Right hindlimb (tissue), 1 donor: ENCODE results near the gene CNGA1.
"Not testable (repeated sequence)": the region's sequence is repeated elsewhere in the genome, so short reads cannot be mapped to it uniquely, and the experiment has no call there.

ENCODE experiments used
- DNase-seq: peaks from one replicate; pipeline ENCODE4 v3.0.0-alpha.2; 2018

The CNGA1 gene

GRCh38 chr4:48028696-48029095 is 12.2 kb upstream of the CNGA1 start:
- DNase-seq = no peak

DNA sequence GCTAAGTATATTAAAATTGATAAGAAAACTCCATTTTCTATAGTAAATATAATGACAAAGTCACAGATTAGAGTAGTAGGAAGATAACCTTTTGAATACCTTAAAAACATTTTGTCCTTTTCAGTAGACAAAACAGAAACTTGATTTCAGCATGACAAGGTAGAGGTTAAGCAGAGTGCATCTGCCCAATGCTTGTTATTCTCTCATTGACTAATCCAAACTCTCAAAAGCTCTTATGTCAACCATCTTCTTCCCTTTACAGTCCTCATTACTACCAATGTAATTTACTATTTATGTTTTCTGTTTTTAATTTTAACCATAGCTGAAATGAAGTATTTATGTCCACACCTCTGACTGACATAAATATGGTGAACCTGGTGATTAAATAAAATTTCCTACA is 11.2 kb upstream of the CNGA1 start:
- no peak for DNase-seq

- DNase-seq = peak; percentile 62
Measured at GRCh38 chr4:48025005-48025404, 8.5 kb upstream of the CNGA1 start.

DNA sequence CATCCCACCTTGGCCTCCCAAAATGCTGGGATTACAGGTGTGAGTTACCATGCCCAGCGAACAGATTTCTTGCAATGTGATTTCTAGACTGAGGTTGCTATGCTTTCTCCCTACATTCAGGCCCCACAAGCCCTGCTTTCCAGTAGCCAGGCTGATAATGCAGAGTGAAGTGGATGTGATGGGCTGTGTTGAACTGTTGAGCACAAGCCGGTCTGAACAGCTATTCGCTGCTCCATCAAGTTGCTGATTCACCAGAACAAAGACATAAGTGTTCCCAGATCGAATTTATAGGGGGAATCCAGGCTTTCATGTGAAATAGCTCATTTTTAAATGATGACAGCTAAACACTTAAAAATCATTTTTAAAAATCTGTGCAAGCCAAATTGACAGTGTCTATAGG is 8.0 kb upstream of the CNGA1 start:
- DNase-seq = no peak

DNA sequence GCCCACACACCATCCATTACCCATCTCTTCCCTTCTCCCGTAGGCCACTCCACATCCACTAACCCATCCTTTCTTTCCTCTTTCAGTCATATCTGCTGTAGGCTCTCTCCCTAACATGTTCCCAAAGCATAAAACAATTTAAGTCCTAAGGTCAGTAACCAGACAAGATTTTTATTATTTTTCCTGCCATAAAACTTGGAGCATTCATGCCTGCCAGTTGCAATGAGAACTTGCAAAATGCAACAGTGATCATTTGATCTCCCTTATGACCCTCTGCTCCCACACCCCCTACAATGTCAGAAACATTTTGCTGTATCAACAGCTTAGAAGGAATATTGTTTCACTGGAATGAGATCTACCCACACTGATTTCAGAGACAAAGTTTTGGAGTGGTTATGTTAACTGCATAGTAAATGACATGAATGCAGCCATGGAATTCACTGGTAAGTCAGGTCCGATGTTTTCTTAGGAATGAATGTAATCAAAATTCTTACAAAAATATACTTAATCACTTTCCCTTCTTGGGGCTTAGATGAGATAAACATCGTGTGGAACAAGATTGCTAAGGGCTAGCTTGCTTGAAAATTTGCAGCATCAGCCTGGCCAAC is 5.8 kb upstream of the CNGA1 start:
- DNase-seq = no peak

- DNase-seq = no peak
Measured at GRCh38 chr4:48021100-48021499, 4.6 kb upstream of the CNGA1 start.

GRCh38 chr4:48018112-48018511 is 1.6 kb upstream of the CNGA1 start:
- DNase-seq = no peak

GRCh38 chr4:48017108-48017571 is 659 bp upstream of the CNGA1 start:
- peak; percentile 41 for DNase-seq

GRCh38 chr4:48015678-48016077 is 803 bp downstream of the CNGA1 start:
- no peak for DNase-seq

GRCh38 chr4:48015216-48015615 is 1.3 kb downstream of the CNGA1 start:
- no peak for DNase-seq

- no peak for DNase-seq
Measured at GRCh38 chr4:48012824-48013223, 3.7 kb downstream of the CNGA1 start.

DNA sequence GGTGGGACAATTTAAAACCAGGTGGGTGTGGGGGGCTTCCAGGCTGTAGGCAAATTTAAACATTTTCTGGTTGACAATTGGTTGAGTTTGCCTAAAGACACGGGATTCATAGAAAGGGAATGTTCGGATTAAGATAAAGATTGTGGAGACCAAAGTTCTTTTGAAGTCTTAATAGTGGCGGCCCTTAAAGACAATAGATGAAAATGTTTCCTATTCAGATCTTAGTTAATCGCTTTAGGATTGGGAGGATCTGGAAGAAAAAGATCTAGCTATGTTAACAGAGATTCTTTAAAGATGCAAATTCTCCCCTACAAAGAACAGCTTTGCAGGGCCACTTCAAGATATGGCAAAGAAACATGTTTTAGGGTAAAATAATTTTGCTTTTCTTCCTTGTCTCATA is 4.8 kb downstream of the CNGA1 start:
- no peak for DNase-seq

DNA sequence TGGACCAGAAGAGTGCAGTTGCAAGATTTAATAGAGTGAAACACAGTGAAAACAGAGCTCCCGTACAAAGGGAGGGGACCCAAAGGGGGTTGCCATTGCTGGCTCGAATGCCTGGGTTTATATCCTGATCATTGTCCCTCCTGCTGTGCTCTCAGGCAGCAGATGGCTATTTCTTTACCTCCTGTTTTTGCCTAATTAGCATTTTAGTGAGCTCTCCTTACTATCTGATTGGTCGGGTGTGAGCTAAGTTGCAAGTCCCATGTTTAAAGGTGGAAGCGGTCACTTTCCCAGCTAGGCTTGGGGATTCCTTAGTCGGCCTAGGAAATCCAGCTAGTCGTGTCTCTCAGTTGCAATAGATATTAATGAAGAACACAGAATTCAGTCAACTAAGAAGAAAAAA is 5.6 kb downstream of the CNGA1 start:
- DNase-seq = not testable (repeated sequence)

- no peak for DNase-seq
Measured at GRCh38 chr4:48008021-48008596, 8.4 kb downstream of the CNGA1 start.

- DNase-seq = no peak
Measured at GRCh38 chr4:48005781-48006180, 10.7 kb downstream of the CNGA1 start.

- not testable (repeated sequence) for DNase-seq
Measured at GRCh38 chr4:48003568-48003967, 12.9 kb downstream of the CNGA1 start.

GRCh38 chr4:48002267-48002666 is 14.2 kb downstream of the CNGA1 start:
- DNase-seq = no peak

DNA sequence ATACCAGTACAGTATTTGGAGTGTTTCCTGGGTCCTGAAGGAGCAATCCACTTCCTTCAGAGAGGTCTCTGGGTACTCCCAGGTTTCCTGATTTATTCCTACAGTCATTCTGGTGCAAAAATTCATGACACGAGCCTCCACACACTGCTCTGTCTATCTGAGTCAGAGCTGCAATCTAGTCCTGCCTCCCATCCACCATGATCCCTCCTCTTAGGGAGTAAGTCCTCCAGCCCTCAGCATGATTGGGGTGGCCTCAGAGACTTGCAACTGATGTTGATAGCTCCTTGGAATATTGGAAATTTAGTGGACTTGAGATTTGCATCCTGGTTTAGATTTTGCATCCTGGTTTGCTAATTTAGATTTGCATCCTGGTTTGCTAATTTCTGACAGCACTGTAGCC is 20.5 kb downstream of the CNGA1 start:
- DNase-seq = no peak

DNA sequence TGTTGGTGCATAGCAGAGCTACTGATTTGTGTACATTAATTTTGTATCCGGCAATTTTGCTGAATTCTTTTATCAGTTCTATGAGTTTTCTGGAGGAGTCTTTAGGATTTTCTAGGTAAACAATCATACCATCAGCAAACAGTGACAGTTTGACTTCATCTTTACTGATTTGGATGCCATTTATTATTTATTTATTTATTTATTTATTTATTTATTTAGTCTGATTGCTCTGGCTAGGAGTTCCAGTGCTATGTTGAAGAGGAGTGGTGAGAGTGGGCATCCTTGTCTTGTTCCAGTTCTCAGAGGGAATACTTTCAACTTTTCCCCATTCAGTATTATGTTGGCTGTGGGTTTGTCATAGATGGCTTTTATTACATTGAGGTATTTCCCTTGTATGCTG is 24.0 kb downstream of the CNGA1 start:
- DNase-seq = not testable (repeated sequence)

GRCh38 chr4:47990145-47990544 is 26.3 kb downstream of the CNGA1 start:
- DNase-seq = no peak

GRCh38 chr4:47974566-47974965 is 41.9 kb downstream of the CNGA1 start:
- DNase-seq = no peak

DNA sequence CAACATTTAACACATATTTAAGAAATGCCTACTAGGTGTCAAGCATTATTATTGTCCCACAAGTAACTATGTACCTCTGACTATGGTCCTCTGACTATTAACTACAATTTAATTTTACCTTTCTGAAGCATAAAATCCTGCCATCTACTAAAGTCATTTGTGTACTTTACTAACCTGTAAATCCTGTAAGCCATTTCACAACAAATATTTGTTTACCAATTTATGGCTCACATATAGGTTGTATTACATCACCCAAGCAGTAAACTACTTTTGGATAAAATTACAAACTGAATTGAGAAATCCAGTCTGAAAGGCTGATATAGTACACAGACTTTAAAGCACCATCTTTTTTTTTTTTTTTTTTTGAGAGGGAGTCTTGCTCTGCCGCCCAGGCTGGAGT is 43.8 kb downstream of the CNGA1 start:
- DNase-seq = no peak

DNA sequence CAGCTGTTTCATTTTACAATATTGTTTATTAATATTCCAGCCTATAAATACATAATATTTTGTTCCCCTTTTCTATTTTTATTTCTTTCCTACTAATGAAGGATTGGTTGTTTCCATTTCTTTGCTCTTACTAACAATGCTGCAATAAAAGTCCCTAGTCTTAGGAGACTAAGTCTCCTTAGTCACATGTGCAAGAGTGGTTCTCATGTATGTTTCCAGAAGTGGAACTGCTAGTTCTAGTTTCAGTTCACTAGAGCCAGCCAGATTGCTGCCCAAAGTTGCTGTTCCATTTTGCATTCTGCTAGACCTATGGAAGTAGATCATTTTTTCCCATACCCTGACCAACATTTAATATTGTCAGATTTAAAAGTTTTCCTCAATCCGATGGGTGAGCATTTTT is 44.3 kb downstream of the CNGA1 start:
- DNase-seq = no peak

GRCh38 chr4:47968847-47969246 is 47.6 kb downstream of the CNGA1 start:
- no peak for DNase-seq

DNA sequence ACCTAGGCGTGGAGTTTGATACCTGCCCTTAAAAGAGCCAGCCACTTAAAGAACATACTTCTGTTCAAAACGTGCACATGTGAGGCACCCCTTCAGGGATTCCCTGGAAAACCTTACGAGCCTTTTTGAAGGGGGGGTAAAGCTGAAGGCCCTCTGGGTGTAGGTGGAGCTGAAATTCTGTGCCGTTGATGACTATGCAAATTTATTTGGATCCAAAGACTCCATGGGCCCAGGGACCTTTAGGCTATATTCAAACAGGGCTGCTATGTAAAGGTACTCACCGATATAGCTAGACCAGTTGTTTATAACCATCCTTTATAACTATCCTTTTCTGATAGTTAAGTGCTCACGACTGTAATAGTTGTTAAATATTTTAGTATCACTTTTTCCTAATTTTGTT is 61.8 kb downstream of the CNGA1 start:
- DNase-seq = no peak
